ENCODE data around the gene NFYA.

Gene NFYA

GRCh38 chr6:41071501-41071922, 1.3 kb upstream of the NFYA start:
- Histone ChIP-seq H3K4me2 (ENCODE audit: low read length) (peak overlapping the region; percentile 84), H4K20me1 (ENCODE audit: control insufficient read depth, insufficient read depth, low read depth, low read length) (peaks cover 7% of the 10 kb centered on the region), H3K79me2 (ENCODE audit: control insufficient read depth, low read length) (peaks cover 47% of the 10 kb centered on the region), H3K9me3 (ENCODE audit: control insufficient read depth, insufficient read depth, low read length) (no peaks in the 10 kb centered on the region), H3K9me2 (replicated peaks; ENCODE audit: control insufficient read depth, low read length) (no peaks in the 10 kb centered on the region), H3K27me3 (ENCODE audit: control insufficient read depth, low read length) (no peaks in the 10 kb centered on the region), H3K4me1 (ENCODE audit: control insufficient read depth, low read length) (peaks cover 35% of the 10 kb centered on the region), H3K36me3 (ENCODE audit: control insufficient read depth, low read length) (peaks cover 75% of the 10 kb centered on the region), H3F3A (ENCODE audit: control insufficient read depth, insufficient read depth) (peaks cover 16% of the 10 kb centered on the region), H3K4me3 (ENCODE audit: low read length) (peak overlapping the region; percentile 93), H3K27ac (ENCODE audit: low read depth, low read length) (peak overlapping the region; percentile 94)
- TF ChIP-seq EZH2phosphoT487 (IDR thresholded peaks at IDR 0.05; ENCODE audit: borderline replicate concordance, low read length) (no peak), CTCF (IDR thresholded peaks at IDR 0.05; ENCODE audit: low read depth, low read length, poor library complexity, severe bottlenecking) (no peak)

DNA sequence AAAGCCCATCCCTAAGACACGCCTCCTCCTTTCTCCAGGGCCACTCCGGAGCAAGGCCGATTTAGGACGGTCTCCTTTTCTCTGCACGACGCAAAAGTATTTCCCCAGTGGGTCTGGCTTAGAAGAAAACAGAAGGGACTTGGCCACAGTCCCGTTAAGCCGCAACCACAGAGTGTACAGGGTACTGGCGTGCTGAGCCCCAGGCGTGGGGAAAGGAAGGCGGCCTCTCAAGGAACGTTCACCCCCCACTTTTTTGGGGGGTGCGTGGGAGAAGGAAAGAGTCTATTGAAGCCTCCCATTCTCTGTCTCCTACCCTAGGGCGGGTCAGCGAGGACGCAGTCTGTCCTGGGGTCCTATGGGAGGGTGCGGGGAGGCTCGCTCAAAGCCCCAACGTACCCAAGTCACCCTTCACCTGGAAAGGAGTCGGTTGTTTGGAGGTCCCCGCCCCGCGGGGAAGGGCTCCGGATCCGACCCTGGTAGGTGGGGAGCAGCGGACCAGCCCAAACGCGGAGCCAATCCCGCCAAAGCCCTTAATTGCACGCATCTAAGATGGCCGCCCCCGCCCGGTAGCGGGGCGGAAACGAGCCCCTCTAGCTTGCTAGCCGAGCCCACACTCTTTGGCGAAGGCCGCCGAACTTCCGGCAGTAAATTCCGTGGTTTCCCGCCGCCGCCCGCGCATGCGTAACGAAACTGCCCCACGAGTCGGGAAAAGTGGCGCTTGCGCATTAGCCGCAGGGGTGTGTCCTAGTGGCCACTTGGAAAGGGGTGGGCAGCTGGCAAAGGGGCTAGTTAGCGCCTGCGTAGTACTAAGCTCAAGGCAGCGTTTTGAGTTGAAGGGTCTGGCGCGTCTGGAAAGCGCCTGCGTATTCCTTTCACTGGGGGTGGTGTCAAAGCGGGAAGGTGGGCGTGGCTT, 595 bp upstream of the NFYA start, which contains the start of gene OARD1:
TSS of gene OARD1 (minus strand) at position 434 of the 913 bp plus-strand sequence. CDS start 722 bp downstream, outside the sequence.
- Histone ChIP-seq H3K27ac (ENCODE audit: low read depth, low read length) (peak within 1 kb of the TSS; percentile 94), H3K36me3 (ENCODE audit: control insufficient read depth, low read length) (peaks cover 73% of the 10 kb centered on the region), H3K27me3 (ENCODE audit: control insufficient read depth, low read length) (no peaks in the 10 kb centered on the region), H3F3A (ENCODE audit: control insufficient read depth, insufficient read depth) (peaks cover 16% of the 10 kb centered on the region), H4K20me1 (ENCODE audit: control insufficient read depth, insufficient read depth, low read depth, low read length) (peaks cover 8% of the 10 kb centered on the region), H3K4me1 (ENCODE audit: control insufficient read depth, low read length) (peaks cover 40% of the 10 kb centered on the region), H3K9me2 (replicated peaks; ENCODE audit: control insufficient read depth, low read length) (no peaks in the 10 kb centered on the region), H3K9me3 (ENCODE audit: control insufficient read depth, insufficient read depth, low read length) (no peaks in the 10 kb centered on the region), H3K4me2 (ENCODE audit: low read length) (peak within 1 kb of the TSS; percentile 99), H3K4me3 (ENCODE audit: low read length) (peak within 1 kb of the TSS; percentile 93), H3K79me2 (ENCODE audit: control insufficient read depth, low read length) (peaks cover 54% of the 10 kb centered on the region)
- TF ChIP-seq CTCF (IDR thresholded peaks at IDR 0.05; ENCODE audit: low read depth, low read length, poor library complexity, severe bottlenecking) = peak; percentile 10
- TF ChIP-seq EZH2phosphoT487 (IDR thresholded peaks at IDR 0.05; ENCODE audit: borderline replicate concordance, low read length) = no peak

GRCh38 chr6:41073203-41073967, 611 bp downstream of the NFYA start:
- peak overlapping the region; percentile 93 for H3K4me3 ChIP-seq (ENCODE audit: low read length)
- H4K20me1 ChIP-seq (ENCODE audit: control insufficient read depth, insufficient read depth, low read depth, low read length) = peaks cover 8% of the 10 kb centered on the region

More at GRCh38 chr6:41073203-41073967, 611 bp downstream of the NFYA start:
- Histone ChIP-seq H3K36me3 (ENCODE audit: control insufficient read depth, low read length) (peaks cover 71% of the 10 kb centered on the region), H3F3A (ENCODE audit: control insufficient read depth, insufficient read depth) (peaks cover 11% of the 10 kb centered on the region), H3K9me3 (ENCODE audit: control insufficient read depth, insufficient read depth, low read length) (no peaks in the 10 kb centered on the region), H3K27me3 (ENCODE audit: control insufficient read depth, low read length) (no peaks in the 10 kb centered on the region), H3K27ac (ENCODE audit: low read depth, low read length) (peak overlapping the region; percentile 94), H3K9me2 (replicated peaks; ENCODE audit: control insufficient read depth, low read length) (no peaks in the 10 kb centered on the region), H3K4me1 (ENCODE audit: control insufficient read depth, low read length) (peaks cover 46% of the 10 kb centered on the region), H3K79me2 (ENCODE audit: control insufficient read depth, low read length) (peaks cover 66% of the 10 kb centered on the region), H3K4me2 (ENCODE audit: low read length) (peak overlapping the region; percentile 99)
- no peak for TF ChIP-seq EZH2phosphoT487 (IDR thresholded peaks at IDR 0.05; ENCODE audit: borderline replicate concordance, low read length)
- peak; percentile 20 for TF ChIP-seq CTCF (IDR thresholded peaks at IDR 0.05; ENCODE audit: low read depth, low read length, poor library complexity, severe bottlenecking)
